LNCAP (cell line): Measurements from ENCODE around the gene RAB28.

Experiments used
- TF ChIP-seq, protein P1 (sequence below): fragments of 450-650 bp; IDR thresholded peaks from 2 replicates; pipeline ENCODE4 v1.5.1; 2017; ENCODE audit warnings: mild to moderate bottlenecking

The RAB28 gene

DNA sequence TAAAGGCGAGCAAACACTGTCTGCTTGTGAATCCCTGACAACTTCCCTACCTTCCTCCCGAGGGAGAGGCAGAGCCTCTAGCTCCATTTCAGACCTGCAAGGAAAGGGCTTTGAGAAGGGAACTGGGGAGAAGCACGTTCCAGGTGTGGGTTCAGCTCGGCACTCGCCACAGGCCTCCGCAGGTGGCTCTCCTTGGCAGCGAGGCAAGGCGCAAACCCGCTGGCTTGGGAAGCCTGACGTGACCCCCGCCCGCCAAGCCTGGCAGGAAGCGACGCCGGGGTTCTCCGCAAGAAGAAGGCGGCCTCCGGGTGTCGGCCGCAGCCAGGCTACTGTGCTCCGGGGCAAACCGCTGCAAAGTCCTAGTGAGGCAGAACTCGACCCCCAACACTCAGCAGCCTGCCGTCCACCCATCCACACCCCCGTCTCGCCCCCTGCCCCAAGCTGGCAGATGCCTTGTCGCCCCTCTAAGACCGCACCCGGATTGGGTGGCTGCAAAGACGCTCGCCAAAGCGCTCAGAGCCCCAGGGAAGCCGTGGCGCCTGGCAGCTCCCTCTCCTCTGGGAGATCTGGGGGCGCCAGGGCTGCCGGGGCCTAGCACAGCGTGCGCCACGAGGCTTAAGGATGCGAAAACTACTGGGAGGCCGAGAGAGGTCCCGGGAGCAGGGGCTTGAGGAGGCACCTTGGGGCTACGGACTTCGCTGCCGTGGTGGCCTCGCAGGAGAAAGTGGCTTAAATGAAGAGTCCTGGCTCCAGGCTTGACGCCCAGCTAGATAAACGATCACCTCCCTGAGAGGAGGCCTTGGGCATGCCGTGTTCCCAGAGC is 38.4 kb upstream of the RAB28 start:
- TF ChIP-seq, protein P1, sequence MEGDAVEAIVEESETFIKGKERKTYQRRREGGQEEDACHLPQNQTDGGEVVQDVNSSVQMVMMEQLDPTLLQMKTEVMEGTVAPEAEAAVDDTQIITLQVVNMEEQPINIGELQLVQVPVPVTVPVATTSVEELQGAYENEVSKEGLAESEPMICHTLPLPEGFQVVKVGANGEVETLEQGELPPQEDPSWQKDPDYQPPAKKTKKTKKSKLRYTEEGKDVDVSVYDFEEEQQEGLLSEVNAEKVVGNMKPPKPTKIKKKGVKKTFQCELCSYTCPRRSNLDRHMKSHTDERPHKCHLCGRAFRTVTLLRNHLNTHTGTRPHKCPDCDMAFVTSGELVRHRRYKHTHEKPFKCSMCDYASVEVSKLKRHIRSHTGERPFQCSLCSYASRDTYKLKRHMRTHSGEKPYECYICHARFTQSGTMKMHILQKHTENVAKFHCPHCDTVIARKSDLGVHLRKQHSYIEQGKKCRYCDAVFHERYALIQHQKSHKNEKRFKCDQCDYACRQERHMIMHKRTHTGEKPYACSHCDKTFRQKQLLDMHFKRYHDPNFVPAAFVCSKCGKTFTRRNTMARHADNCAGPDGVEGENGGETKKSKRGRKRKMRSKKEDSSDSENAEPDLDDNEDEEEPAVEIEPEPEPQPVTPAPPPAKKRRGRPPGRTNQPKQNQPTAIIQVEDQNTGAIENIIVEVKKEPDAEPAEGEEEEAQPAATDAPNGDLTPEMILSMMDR: no peak

DNA sequence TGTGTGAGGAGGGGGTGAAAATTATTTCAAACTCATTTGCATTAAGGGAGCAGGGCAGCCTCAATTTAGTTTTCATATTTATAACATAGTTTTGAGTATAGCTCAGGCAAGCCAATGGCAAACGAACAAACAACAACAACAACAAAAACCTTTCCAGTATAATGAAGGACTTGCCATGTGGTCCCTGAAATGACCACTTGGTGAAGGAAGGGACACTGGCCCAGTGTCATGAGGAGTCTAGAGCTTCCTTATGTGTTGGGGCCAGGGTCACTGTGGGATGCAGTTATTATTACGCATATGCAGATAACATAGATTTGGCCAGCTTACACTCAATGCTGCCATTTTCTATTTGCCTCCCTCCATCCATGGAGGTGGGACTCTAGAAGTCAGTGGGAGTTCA is 36.9 kb upstream of the RAB28 start:
- TF ChIP-seq, protein P1: no peak

DNA sequence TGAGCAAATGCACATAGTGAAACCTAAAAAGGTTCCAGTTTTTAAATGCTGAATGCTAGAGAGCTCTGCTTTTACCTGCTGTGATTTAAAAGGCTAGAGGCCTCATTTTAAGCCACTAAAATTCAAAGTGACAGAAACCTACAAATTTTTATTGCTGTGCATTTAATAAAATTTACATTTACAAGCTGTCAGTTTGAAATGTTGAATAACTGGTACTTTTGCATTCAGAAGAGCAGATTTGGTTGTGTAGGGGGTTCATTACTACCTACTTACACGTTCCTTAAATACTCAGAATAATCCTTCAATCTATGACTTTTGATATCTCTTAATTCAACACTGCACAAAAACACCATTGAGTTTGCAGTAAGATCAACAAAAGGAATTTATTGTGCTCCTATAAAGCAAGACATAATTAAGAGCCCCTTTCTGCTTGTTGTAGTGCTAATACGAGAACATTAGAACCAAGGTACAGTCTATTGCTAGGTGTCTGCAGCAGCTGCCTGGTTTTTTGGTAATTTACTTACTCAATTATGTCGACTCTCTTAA is 32.2 kb upstream of the RAB28 start:
- TF ChIP-seq, protein P1: no peak

DNA sequence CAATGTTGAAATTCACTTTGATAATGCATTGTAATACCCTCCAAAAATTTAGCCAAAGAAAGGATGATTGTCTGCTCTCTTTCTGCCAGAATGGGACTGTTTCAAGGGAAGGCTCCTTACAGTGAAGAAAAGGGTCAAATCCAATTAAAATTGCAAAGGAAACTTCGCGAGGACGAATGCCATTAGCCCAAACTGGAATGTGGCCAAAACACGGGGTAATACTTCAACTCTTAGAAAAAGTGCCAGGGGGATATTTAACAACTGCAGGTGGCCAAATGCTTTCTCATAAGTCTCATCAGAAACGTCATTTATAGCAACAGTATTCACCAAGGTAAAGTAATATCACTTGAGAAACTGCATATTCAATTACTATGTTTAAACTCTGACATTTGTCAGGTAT is 31.1 kb upstream of the RAB28 start:
- TF ChIP-seq, protein P1: no peak

DNA sequence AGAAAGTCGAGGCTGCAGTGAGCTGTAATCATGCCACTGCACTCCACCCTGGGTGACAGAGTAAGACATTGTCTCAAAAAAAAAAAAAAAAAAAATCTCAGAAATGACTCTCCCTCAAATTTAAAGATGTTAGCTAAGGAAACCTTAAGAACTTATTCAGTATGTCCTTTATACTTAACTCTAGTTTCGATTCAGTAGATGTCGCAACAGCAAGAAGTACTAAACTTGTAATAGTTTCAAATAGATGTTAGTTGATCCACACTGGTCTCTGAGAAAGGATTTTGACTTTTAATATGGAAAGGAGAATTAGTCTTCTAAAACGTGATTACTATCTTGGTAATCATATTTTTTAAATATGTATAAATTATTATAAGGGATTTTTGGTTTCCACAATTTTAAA is 30.6 kb upstream of the RAB28 start:
- TF ChIP-seq, protein P1: no peak

DNA sequence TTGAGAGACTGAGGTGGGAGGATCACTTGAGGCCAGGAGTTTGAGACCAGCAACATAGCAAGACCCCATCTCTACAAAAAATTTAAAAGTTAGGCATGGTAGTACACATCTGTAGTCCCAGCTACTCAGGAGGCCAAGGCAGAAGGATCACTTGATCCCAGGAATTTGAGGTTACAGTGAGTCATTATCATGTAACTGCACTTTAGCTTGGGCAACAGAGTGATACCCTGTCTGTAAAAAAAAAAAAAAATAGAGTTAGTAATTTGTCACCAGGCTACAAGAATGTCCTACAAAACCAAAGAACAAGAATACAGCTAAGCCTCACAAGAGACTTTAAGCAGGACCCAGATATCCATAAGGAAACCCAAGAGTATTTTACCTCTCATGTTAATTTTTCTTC is 27.0 kb upstream of the RAB28 start:
- TF ChIP-seq, protein P1: no peak

DNA sequence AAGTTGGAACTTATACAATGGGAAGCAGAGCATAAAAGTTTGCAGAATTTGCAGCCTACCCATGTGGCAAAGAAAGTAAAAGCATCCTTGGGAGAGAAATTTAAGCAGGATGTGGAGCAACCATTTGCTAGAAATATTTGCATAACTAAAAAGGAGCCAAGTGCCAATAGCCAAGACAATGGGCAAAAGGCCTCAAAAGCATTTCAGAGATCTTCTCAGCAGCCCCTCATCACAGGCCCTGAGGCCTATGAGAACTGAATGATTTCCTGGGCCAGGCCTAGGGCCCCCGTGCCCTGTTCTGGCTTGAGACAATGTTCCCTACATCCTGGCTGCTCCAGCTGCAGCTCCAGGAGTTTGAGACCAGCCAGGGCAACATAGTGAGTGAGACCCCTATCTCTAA is 25.3 kb upstream of the RAB28 start:
- TF ChIP-seq, protein P1: no peak
